GM06990 (cell line): ENCODE results near the gene CDH7.

Experiments
- DNase-seq: peaks from one replicate; pipeline ENCODE4 v3.0.0-alpha.2; 2011; ENCODE audit not compliant: insufficient read length; ENCODE audit errors: extremely low read depth
- H3K27me3 ChIP-seq: replicated peaks from 2 replicates; pipeline ENCODE4 v1.6.0; 2011; ENCODE audit warnings: low read length; ENCODE audit not compliant: control insufficient read depth, insufficient read depth
- H3K36me3 ChIP-seq: 2 replicates; pipeline ENCODE4 v1.5.1; 2011; ENCODE audit warnings: low read length; ENCODE audit not compliant: control insufficient read depth, insufficient read depth
- H3K4me3 ChIP-seq: replicated peaks from 2 replicates; pipeline ENCODE4 v1.5.1; 2011; ENCODE audit warnings: low read depth, mild to moderate bottlenecking, control low read depth, low read length
- CTCF ChIP-seq: IDR thresholded peaks from 2 replicates; pipeline ENCODE4 v1.5.1; 2011; ENCODE audit warnings: low read length, control low read depth, mild to moderate bottlenecking, inconsistent platforms; ENCODE audit not compliant: insufficient read depth, poor library complexity, severe bottlenecking

CDH7 gene

GRCh38 chr18:65725251-65726050 lies 25.4 kb upstream of the CDH7 start:
- no peak for DNase-seq
- peak; percentile 23 for TF ChIP-seq CTCF
- Histone ChIP-seq H3K4me3 (no peak overlapping the region), H3K36me3 (no peaks in the 10 kb centered on the region), H3K27me3 (no peaks in the 10 kb centered on the region)

- DNase-seq = no peak
- no peak overlapping the region for H3K4me3 ChIP-seq
- TF ChIP-seq CTCF = no peak
- no peaks in the 10 kb centered on the region for H3K27me3 ChIP-seq
- H3K36me3 ChIP-seq = no peaks in the 10 kb centered on the region
Observed at GRCh38 chr18:65735155-65735554, 15.7 kb upstream of the CDH7 start.

- no peak for DNase-seq
- Histone ChIP-seq H3K27me3 (no peaks in the 10 kb centered on the region), H3K4me3 (no peak overlapping the region), H3K36me3 (no peaks in the 10 kb centered on the region)
- TF ChIP-seq CTCF = no peak
Observed at GRCh38 chr18:65737471-65737955, 13.3 kb upstream of the CDH7 start.

- no peak for DNase-seq
- Histone ChIP-seq H3K36me3 (no peaks in the 10 kb centered on the region), H3K4me3 (no peak overlapping the region), H3K27me3 (no peaks in the 10 kb centered on the region)
- TF ChIP-seq CTCF = no peak
Observed at GRCh38 chr18:65746936-65747335, 3.9 kb upstream of the CDH7 start.

- TF ChIP-seq CTCF = no peak
- DNase-seq = no peak
- no peaks in the 10 kb centered on the region for H3K36me3 ChIP-seq
- no peaks in the 10 kb centered on the region for H3K27me3 ChIP-seq
- no peak overlapping the region for H3K4me3 ChIP-seq
Observed at GRCh38 chr18:65748321-65748720, 2.5 kb upstream of the CDH7 start.
